H9 (cell line): ENCODE measurements around the gene CLCN2. TPM values are rescaled to one million over a fixed set of nuclear protein-coding genes. Genes with fewer than 3 reads are reported as not detected.

Experiments
- DNase-seq: peaks from one replicate; pipeline ENCODE4 v3.0.0-alpha.2; 2017
- H2AFZ ChIP-seq: one replicate; pipeline ENCODE4 v1.6.1; 2013; ENCODE audit warnings: mild to moderate bottlenecking, low read length, control low read depth, moderate library complexity
- H2AK5ac ChIP-seq: 2 replicates; pipeline ENCODE4 v1.6.1; 2013; ENCODE audit warnings: low read length, control low read depth, mixed read lengths; ENCODE audit not compliant: insufficient read length
- H2BK120ac ChIP-seq: one replicate; pipeline ENCODE4 v1.6.1; 2013; ENCODE audit warnings: low read depth, mild to moderate bottlenecking, low read length, control low read depth, inconsistent platforms; ENCODE audit not compliant: poor library complexity, severe bottlenecking
- H2BK12ac ChIP-seq: 2 replicates; pipeline ENCODE4 v1.6.1; 2013; ENCODE audit warnings: low read length, control low read depth, mixed read lengths, low read depth; ENCODE audit not compliant: insufficient read length
- H2BK15ac ChIP-seq: 2 replicates; pipeline ENCODE4 v1.6.1; 2013; ENCODE audit warnings: low read depth, low read length, control low read depth
- H2BK20ac ChIP-seq: one replicate; pipeline ENCODE4 v1.6.1; 2013; ENCODE audit warnings: low read depth, mild to moderate bottlenecking, low read length, control low read depth, inconsistent platforms; ENCODE audit not compliant: poor library complexity, severe bottlenecking
- H2BK5ac ChIP-seq: 2 replicates; pipeline ENCODE4 v1.6.1; 2013; ENCODE audit warnings: low read length, control low read depth, mixed read lengths; ENCODE audit not compliant: insufficient read length
- H3K14ac ChIP-seq: 2 replicates; pipeline ENCODE4 v1.6.1; 2013; ENCODE audit warnings: low read length, control low read depth; ENCODE audit not compliant: insufficient read depth
- H3K18ac ChIP-seq: 2 replicates; pipeline ENCODE4 v1.6.1; 2013; ENCODE audit warnings: low read depth, mild to moderate bottlenecking, mixed read lengths, low read length, control low read depth; ENCODE audit not compliant: insufficient read length
- H3K23ac ChIP-seq: 2 replicates; pipeline ENCODE4 v1.6.1; 2013; ENCODE audit warnings: low read length, control low read depth, mixed read lengths, low read depth; ENCODE audit not compliant: insufficient read length
- H3K23me2 ChIP-seq: 2 replicates; pipeline ENCODE4 v1.6.1; 2013; ENCODE audit warnings: low read depth, mild to moderate bottlenecking, mixed read lengths, low read length, control low read depth; ENCODE audit not compliant: insufficient read length, poor library complexity, severe bottlenecking
- H3K27ac ChIP-seq: 2 replicates; pipeline ENCODE4 v1.5.1; 2013; ENCODE audit warnings: low read length, control low read depth, mixed read lengths, low read depth; ENCODE audit not compliant: insufficient read length
- H3K27me3 ChIP-seq: 2 replicates; pipeline ENCODE4 v1.6.1; 2013; ENCODE audit warnings: low read length, control low read depth, inconsistent platforms; ENCODE audit not compliant: insufficient read depth
- H3K4ac ChIP-seq: 2 replicates; pipeline ENCODE4 v1.6.1; 2013; ENCODE audit warnings: low read depth, mild to moderate bottlenecking, control low read depth, inconsistent platforms, low read length, moderate library complexity
- H3K4me1 ChIP-seq: 2 replicates; pipeline ENCODE4 v1.6.1; 2013; ENCODE audit warnings: low read length, control low read depth, inconsistent platforms; ENCODE audit not compliant: insufficient read depth
- H3K4me2 ChIP-seq: 2 replicates; pipeline ENCODE4 v1.6.1; 2013; ENCODE audit warnings: low read length, control low read depth, mixed read lengths; ENCODE audit not compliant: insufficient read length, insufficient read depth
- H3K56ac ChIP-seq: 2 replicates; pipeline ENCODE4 v1.6.1; 2013; ENCODE audit warnings: low read depth, mild to moderate bottlenecking, mixed read lengths, low read length, control low read depth; ENCODE audit not compliant: insufficient read length
- H3K79me1 ChIP-seq: 2 replicates; pipeline ENCODE4 v1.6.1; 2013; ENCODE audit warnings: low read depth, mild to moderate bottlenecking, moderate library complexity, low read length, control low read depth, inconsistent platforms; ENCODE audit not compliant: insufficient read depth, poor library complexity, severe bottlenecking
- H3K79me2 ChIP-seq: 2 replicates; pipeline ENCODE4 v1.6.1; 2013; ENCODE audit warnings: low read length, control low read depth, inconsistent platforms; ENCODE audit not compliant: insufficient read depth
- H3K9ac ChIP-seq: 2 replicates; pipeline ENCODE4 v1.6.1; 2013; ENCODE audit warnings: low read length, control low read depth, mixed read lengths; ENCODE audit not compliant: insufficient read length; ENCODE audit errors: extremely low read depth
- H3K9me3 ChIP-seq: one replicate; pipeline ENCODE4 v1.6.1; 2013; ENCODE audit warnings: low read depth, low read length, inconsistent platforms; ENCODE audit not compliant: control insufficient read depth
- H3T11ph ChIP-seq: one replicate; pipeline ENCODE4 v1.6.1; 2013; ENCODE audit warnings: mild to moderate bottlenecking, low read length, control low read depth, inconsistent platforms
- H4K20me1 ChIP-seq: one replicate; pipeline ENCODE4 v1.6.1; 2013; ENCODE audit not compliant: control insufficient read depth, insufficient read length, insufficient read depth
- H4K5ac ChIP-seq: 2 replicates; pipeline ENCODE4 v1.6.1; 2013; ENCODE audit warnings: low read depth, mild to moderate bottlenecking, mixed read lengths, low read length, control low read depth; ENCODE audit not compliant: insufficient read length
- H4K8ac ChIP-seq: replicated peaks from 2 replicates; pipeline ENCODE4 v1.6.1; 2013; ENCODE audit warnings: low read length, control low read depth, mixed read lengths, low read depth; ENCODE audit not compliant: insufficient read length
- H4K91ac ChIP-seq: 2 replicates; pipeline ENCODE4 v1.6.1; 2013; ENCODE audit warnings: low read depth, mild to moderate bottlenecking, moderate library complexity, mixed read lengths, low read length, control low read depth; ENCODE audit not compliant: insufficient read length
- H3K27ac Mint-ChIP-seq, 3 experiments: 2 replicates in 2 of 3; 3 replicates in 1 of 3; pipeline ENCODE4 v1.8.0; 2020 to 2021; ENCODE audit warnings: mixed read lengths in 3 of 3, mild to moderate bottlenecking in 1 of 3, moderate library complexity in 1 of 3
- H3K27me3 Mint-ChIP-seq: 2 replicates; pipeline ENCODE4 v1.8.0; 2021; ENCODE audit warnings: low read depth, mild to moderate bottlenecking, moderate library complexity, mixed read lengths
- H3K36me3 Mint-ChIP-seq, 3 experiments: 2 replicates in 2 of 3; 3 replicates in 1 of 3; pipeline ENCODE4 v1.8.0; 2020 to 2021; ENCODE audit warnings: low read depth in 3 of 3, mixed read lengths in 3 of 3; ENCODE audit not compliant: insufficient read depth in 1 of 3
- H3K4me1 Mint-ChIP-seq, 2 experiments: 2 replicates each; pipeline ENCODE4 v1.8.0; 2020; ENCODE audit warnings: mixed read lengths in 2 of 2
- H3K4me3 Mint-ChIP-seq, 2 experiments: 2 replicates in 1 of 2; 3 replicates in 1 of 2; pipeline ENCODE4 v1.8.0; 2020 to 2021; ENCODE audit warnings: mild to moderate bottlenecking in 2 of 2, mixed read lengths in 2 of 2, moderate library complexity in 1 of 2
- H3K9me3 Mint-ChIP-seq, 2 experiments: 2 replicates in 1 of 2; 3 replicates in 1 of 2; pipeline ENCODE4 v1.8.0; 2020; ENCODE audit warnings: mild to moderate bottlenecking in 2 of 2, mixed read lengths in 2 of 2, moderate library complexity in 1 of 2
- CTCF ChIP-seq: fragments of 200-600 bp; sonication (generic); conservative IDR thresholded peaks from 3 replicates; pipeline ENCODE4 v1.8.0; 2021; ENCODE audit warnings: antibody characterized with exemption, mild to moderate bottlenecking
- WGBS: extraction: QIAGEN DNeasy Blood & Tissue Kit; methylation state at CpG from one replicate; pipeline ENCODE4 v1.1.7; 2013; ENCODE audit warnings: missing lambda C conversion rate, low lambda C conversion rate, mixed read lengths; ENCODE audit not compliant: insufficient read length; ENCODE audit errors: extremely low coverage; 5-methylcytosine and 5-hydroxymethylcytosine counted together
- total RNA-seq: library from RNA; stranded (reverse); gene quantifications from 2 replicates; pipeline ENCODE4 v1.2.1, GENCODE V29; 2021

Gene CLCN2
- total RNA-seq, 1 experiment from 2014 or later, result 17.2 TPM

- Histone ChIP-seq H2BK5ac (no peak overlapping the region), H4K5ac (no peak overlapping the region), H3K14ac (no peak overlapping the region), H2AFZ (no peak overlapping the region), H4K20me1 (no peaks in the 10 kb centered on the region), H4K91ac (no peak overlapping the region), H3K23ac (no peak overlapping the region), H3T11ph (no peak overlapping the region), H2BK15ac (no peak overlapping the region), H2AK5ac (no peak overlapping the region), H3K18ac (no peak overlapping the region), H2BK20ac (no peak overlapping the region), H3K23me2 (no peaks in the 10 kb centered on the region), H3K56ac (no peak overlapping the region), H3K9ac (no peak overlapping the region), H3K79me1 (no peaks in the 10 kb centered on the region), H3K27me3 (no peaks in the 10 kb centered on the region), H3K27ac (no peak overlapping the region), H3K4me2 (no peak overlapping the region), H3K4me1 (no peaks in the 10 kb centered on the region), H3K79me2 (no peaks in the 10 kb centered on the region), H4K8ac (no peak overlapping the region), H2BK12ac (no peak overlapping the region), H2BK120ac (no peak overlapping the region), H3K4ac (no peak overlapping the region), H3K9me3 (no peaks in the 10 kb centered on the region)
- H3K36me3 Mint-ChIP-seq, result no peaks in the 10 kb centered on the region
- H3K9me3 Mint-ChIP-seq, result no peaks in the 10 kb centered on the region; a peak in 1 of 5 replicates
- no peak for DNase-seq
- H3K27ac Mint-ChIP-seq, result no peak overlapping the region
- H3K4me3 Mint-ChIP-seq, result no peak overlapping the region
- peaks cover 31% of the 10 kb centered on the region for H3K27me3 Mint-ChIP-seq
- H3K4me1 Mint-ChIP-seq, result peaks cover 6 to 7% of the 10 kb centered on the region in 2 experiments; a peak in 3 of 4 replicates
- WGBS, result no CpG with 5 or more reads among the region's 8 CpGs
- no peak for TF ChIP-seq CTCF
Measured at GRCh38 chr3:184388936-184389230, 27.5 kb upstream of the CLCN2 start.
